Suppressor macrophage (primary cell): ENCODE measurements around the gene ABCB6.

Experiments used
- DNase-seq, 4 experiments: peaks; one replicate each; pipeline ENCODE4 v3.0.0-alpha.2; 2020 to 2022

The ABCB6 gene

DNA sequence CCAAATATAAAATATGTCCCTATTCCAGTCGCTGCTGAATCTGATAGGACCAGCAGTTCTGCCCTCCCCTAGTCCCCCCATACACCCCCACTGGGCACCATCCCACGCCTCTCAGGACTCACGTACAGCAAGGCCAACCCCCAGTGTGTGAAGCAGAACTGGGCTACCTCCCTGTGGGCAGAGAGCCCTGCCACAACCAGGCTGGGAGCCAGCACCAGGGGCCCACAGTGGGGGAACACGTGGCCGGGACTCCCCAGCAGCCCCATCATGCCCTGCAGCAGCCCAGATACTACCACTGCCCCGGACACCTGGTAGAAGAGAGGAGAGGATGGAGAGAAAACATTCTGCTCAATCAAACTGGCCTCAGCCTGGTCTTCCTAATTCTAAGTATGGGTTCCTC is 50.2 kb downstream of the ABCB6 start:
- DNase-seq: peak in 3 of 4 experiments; percentile 12 to 36 (median 29)

GRCh38 chr2:219167997-219168396 is 50.8 kb downstream of the ABCB6 start:
- DNase-seq: no peak

DNA sequence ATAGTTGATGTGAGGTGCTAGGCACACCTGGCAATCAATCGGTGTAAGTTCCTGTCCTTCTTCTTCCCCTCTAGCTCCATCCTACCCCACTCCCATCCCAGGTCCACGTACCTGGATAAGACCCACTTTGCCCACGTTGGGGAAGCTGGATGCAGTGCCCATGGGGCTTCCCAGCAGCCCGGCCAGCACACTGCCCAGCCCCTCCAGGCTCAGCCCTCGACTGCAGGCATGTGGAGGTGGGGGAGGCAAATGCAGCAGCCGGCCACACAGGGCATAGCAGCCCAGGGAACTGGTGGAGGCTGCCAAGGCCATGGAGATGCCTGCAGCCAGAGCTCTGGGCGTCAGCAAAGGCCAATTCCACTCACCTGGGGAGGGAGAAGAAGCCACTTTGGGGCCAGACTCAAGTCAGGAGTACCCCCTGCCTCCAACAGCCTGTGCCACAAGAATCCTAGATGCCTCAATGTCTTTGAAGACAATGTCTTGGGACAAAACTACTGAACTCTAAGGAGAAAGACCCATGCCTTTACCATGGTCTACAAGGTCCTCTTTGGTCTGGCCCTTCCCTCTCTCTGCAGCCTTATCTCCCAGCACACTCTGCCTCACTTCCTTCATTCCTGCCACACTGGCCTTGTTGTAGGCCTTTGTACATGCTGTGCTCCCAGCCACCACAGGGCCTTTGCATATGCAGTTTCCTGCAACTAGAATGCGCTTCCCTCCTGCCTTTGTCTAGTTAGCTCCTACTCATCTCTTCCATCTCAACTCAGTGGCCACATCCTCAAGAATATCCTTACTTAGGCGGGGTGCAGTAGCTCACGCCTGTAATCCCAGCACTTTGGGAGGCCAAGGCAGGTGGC is 53.5 kb downstream of the ABCB6 start:
- no peak for DNase-seq

DNA sequence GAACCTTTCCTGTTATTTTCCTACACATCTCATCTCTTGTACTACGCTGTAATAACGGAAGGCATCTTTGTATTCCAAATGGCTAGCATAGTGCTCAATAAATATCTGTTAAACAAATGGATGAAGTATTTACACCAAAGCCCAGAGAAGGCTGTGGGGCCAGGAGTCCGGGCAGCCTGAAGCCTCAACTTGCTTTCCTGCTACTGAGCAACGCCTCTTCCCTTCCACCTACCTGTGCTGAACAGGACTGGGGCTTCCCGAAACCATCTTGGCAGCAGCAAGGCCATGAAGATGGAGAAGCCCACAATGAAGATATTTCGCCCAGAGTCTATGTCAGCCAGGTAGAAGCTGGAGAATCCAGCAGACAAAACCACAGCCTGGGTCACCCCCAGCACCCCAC is 55.6 kb downstream of the ABCB6 start:
- DNase-seq: no peak

GRCh38 chr2:219161097-219161496 is 57.7 kb downstream of the ABCB6 start:
- no peak for DNase-seq

GRCh38 chr2:219160186-219161017 is 58.4 kb downstream of the ABCB6 start, which contains the start of gene NHEJ1:
NHEJ1 (minus strand) TSS chr2:219160815; CDS start chr2:219158362, 2,453 bp downstream.
- peak; percentile 96 to 98 (median 97) for DNase-seq
